HepG2 (cell line): ENCODE data around the gene PRR19. TPM values are rescaled to one million over a fixed set of nuclear protein-coding genes. Genes with fewer than 3 reads are reported as not detected.

ENCODE experiments used
- ATAC-seq: fragments of 200-7000 bp; cut with Tn5 transposase; 3 replicates; pipeline ENCODE4 v1.9.1; 2020; ENCODE audit warnings: mild to moderate bottlenecking, moderate library complexity
- BruUV-seq: library from RNA; stranded (reverse); fragments of 400-500 nt; replicated peaks from 2 replicates; lab custom pipeline; 2021; lab: Mats Ljungman, UMichigan
- CTCF ChIA-PET: fragments of 300-600 bp; formaldehyde crosslinking; extraction: SDS; loops from one replicate; lab custom pipeline; 2021; ENCODE audit warnings: low total read pairs, inconsistent platforms, low intra/inter-chr PET ratio; lab: Yijun Ruan, JAX
- POLR2A ChIA-PET: fragments of 350-600 bp; sonication (Branson Sonifier 250); formaldehyde crosslinking; loops from one replicate; lab custom pipeline; 2020; ENCODE audit warnings: antibody characterized with exemption, inconsistent platforms; lab: Yijun Ruan, JAX
- DNase-seq: peaks from one replicate; pipeline ENCODE4 v3.0.0-alpha.2; 2015; ENCODE audit warnings: low spot score
- FAIRE-seq: peaks from 3 replicates; lab custom pipeline; 2011; peaks lifted over from hg19 to GRCh38; lab: Jason Lieb, UNC
- H2AFZ ChIP-seq: one replicate; pipeline ENCODE4 v1.6.1; 2011; ENCODE audit warnings: low read length, inconsistent platforms
- H3K27ac ChIP-seq: fragments of 300-600 bp; 3 replicates; pipeline ENCODE4 v1.8.0; 2011; ENCODE audit warnings: mixed run types, mild to moderate bottlenecking, mixed read lengths, low read length, inconsistent platforms; ENCODE audit not compliant: insufficient read depth; ENCODE audit errors: extremely low read length
- H3K27me3 ChIP-seq, 2 experiments: fragments of 200-600 bp in 1 of 2; 2 replicates in 1 of 2; 3 replicates in 1 of 2; pipeline versions ENCODE4 v1.6.0 to v1.8.0; 2011; ENCODE audit warnings: low read length in 2 of 2, mild to moderate bottlenecking in 2 of 2, moderate library complexity in 2 of 2, inconsistent platforms in 1 of 2; ENCODE audit not compliant: insufficient read depth in 2 of 2, control insufficient read depth in 1 of 2
- H3K36me3 ChIP-seq, 2 experiments: fragments of 200-600 bp in 1 of 2; replicated peaks in 1 of 2; 2 replicates in 1 of 2; 3 replicates in 1 of 2; pipeline versions ENCODE4 v1.5.1 to v1.8.0; 2011; ENCODE audit warnings: low read length in 2 of 2, inconsistent platforms in 1 of 2; ENCODE audit not compliant: insufficient read depth in 2 of 2, control insufficient read depth in 1 of 2
- H3K4me1 ChIP-seq: 2 replicates; pipeline ENCODE4 v1.5.1; 2012; ENCODE audit warnings: low read length, inconsistent platforms; ENCODE audit not compliant: insufficient read depth
- H3K4me2 ChIP-seq: 2 replicates; pipeline ENCODE4 v1.6.0; 2011; ENCODE audit warnings: low read depth, low read length, inconsistent platforms
- H3K4me3 ChIP-seq, 3 experiments: fragments of 200-600 bp in 1 of 3; sonication (generic), shearing (Covaris generic) in 1 of 3; replicated peaks in 1 of 3; 2 replicates each; pipeline ENCODE4 v1.5.1; 2011 to 2016; ENCODE audit warnings: low read length in 3 of 3, inconsistent platforms in 2 of 3, low read depth in 2 of 3, mild to moderate bottlenecking in 2 of 3, control low read depth in 1 of 3, mixed read lengths in 1 of 3; ENCODE audit not compliant: insufficient read depth in 1 of 3
- H3K79me2 ChIP-seq: one replicate; pipeline ENCODE4 v1.6.1; 2011; ENCODE audit warnings: low read length, inconsistent platforms; ENCODE audit not compliant: insufficient read depth
- H3K9ac ChIP-seq: 2 replicates; pipeline ENCODE4 v1.6.0; 2011; ENCODE audit warnings: mild to moderate bottlenecking, low read depth, low read length, inconsistent platforms; ENCODE audit not compliant: insufficient read depth
- H3K9me3 ChIP-seq: 2 replicates; pipeline ENCODE4 v1.5.1; 2012; ENCODE audit warnings: mild to moderate bottlenecking, low read length
- H4K20me1 ChIP-seq: 2 replicates; pipeline ENCODE4 v1.6.0; 2011; ENCODE audit warnings: inconsistent platforms, mild to moderate bottlenecking, low read length, moderate library complexity; ENCODE audit not compliant: insufficient read depth
- CENPT ChIP-seq: sonication (generic); formaldehyde crosslinking; IDR thresholded peaks from 2 replicates; pipeline ENCODE4 v1.8.0; 2022; ENCODE audit warnings: low read depth, mild to moderate bottlenecking, moderate library complexity, missing genetic modification reagents
- EZH2 ChIP-seq: conservative IDR thresholded peaks from 2 replicates; pipeline ENCODE4 v1.6.1; 2012; ENCODE audit warnings: mild to moderate bottlenecking, low read depth, low read length, moderate library complexity
- HES4 ChIP-seq: sonication (generic); formaldehyde crosslinking; IDR thresholded peaks from 2 replicates; pipeline ENCODE4 v1.9.0; 2021; ENCODE audit warnings: mild to moderate bottlenecking, missing genetic modification reagents, borderline replicate concordance
- IKZF4 ChIP-seq: sonication (generic); formaldehyde crosslinking; IDR thresholded peaks from 2 replicates; pipeline ENCODE4 v1.5.1; 2020; ENCODE audit warnings: borderline replicate concordance, mild to moderate bottlenecking, low read depth, missing genetic modification reagents; ENCODE audit errors: not compliant biosample characterization
- KDM4B ChIP-seq: sonication (generic); formaldehyde crosslinking; IDR thresholded peaks from 2 replicates; pipeline ENCODE4 v1.4.0; 2020; ENCODE audit warnings: missing genetic modification reagents
- KLF11 ChIP-seq: IDR thresholded peaks from 2 replicates; pipeline ENCODE4 v1.6.1; 2016; ENCODE audit warnings: missing compliant biosample characterization
- MXI1 ChIP-seq: IDR thresholded peaks from 3 replicates; pipeline ENCODE4 v1.6.1; 2012; ENCODE audit warnings: low read depth, low read length, inconsistent platforms, borderline replicate concordance
- NFKBIZ ChIP-seq: IDR thresholded peaks from 2 replicates; pipeline ENCODE4 v1.6.1; 2018; ENCODE audit warnings: missing genetic modification reagents, missing compliant biosample characterization
- NONO ChIP-seq, 2 experiments: fragments of 450-650 bp in 1 of 2; sonication (generic) in 1 of 2; formaldehyde crosslinking in 1 of 2; IDR thresholded peaks in 1 of 2; conservative IDR thresholded peaks in 1 of 2; 2 replicates each; pipeline versions ENCODE4 v1.6.1 to v1.8.0; 2017 to 2022; ENCODE audit warnings: mild to moderate bottlenecking in 1 of 2, missing genetic modification reagents in 1 of 2, moderate library complexity in 1 of 2
- NR2C2 ChIP-seq: sonication (generic); formaldehyde crosslinking; IDR thresholded peaks from 2 replicates; pipeline ENCODE4 v1.4.0; 2020; ENCODE audit warnings: missing genetic modification reagents, mild to moderate bottlenecking, moderate library complexity, borderline replicate concordance
- POLR2G ChIP-seq: fragments of 200-400 bp; formaldehyde crosslinking; IDR thresholded peaks from 2 replicates; pipeline ENCODE4 v1.6.1; 2018; ENCODE audit warnings: mild to moderate bottlenecking, low read depth, low read length, moderate library complexity
- SMAD9 ChIP-seq: sonication (generic); formaldehyde crosslinking; IDR thresholded peaks from 2 replicates; pipeline ENCODE4 v1.5.1; 2020; ENCODE audit warnings: mild to moderate bottlenecking, missing genetic modification reagents
- SP5 ChIP-seq: IDR thresholded peaks from 2 replicates; pipeline ENCODE4 v1.6.1; 2016; ENCODE audit warnings: low read depth, borderline replicate concordance
- THAP11 ChIP-seq: IDR thresholded peaks from 2 replicates; pipeline ENCODE4 v1.6.1; 2016; ENCODE audit warnings: missing biosample characterization, missing genetic modification reagents
- U2AF1 ChIP-seq: fragments of 200-400 bp; formaldehyde crosslinking; optimal IDR thresholded peaks from 2 replicates; pipeline ENCODE3; 2017; ENCODE audit warnings: mild to moderate bottlenecking, low read depth, low read length
- ZNF256 ChIP-seq: sonication (generic); formaldehyde crosslinking; conservative IDR thresholded peaks from 2 replicates; pipeline ENCODE4 v1.4.0; 2020; ENCODE audit warnings: missing genetic modification reagents
- ZNF30 ChIP-seq: sonication (generic); formaldehyde crosslinking; IDR thresholded peaks from 2 replicates; pipeline ENCODE4 v1.5.0; 2020; ENCODE audit warnings: mild to moderate bottlenecking, missing genetic modification reagents
- ZNF552 ChIP-seq: sonication (generic); formaldehyde crosslinking; IDR thresholded peaks from 2 replicates; pipeline ENCODE4 v1.9.0; 2022; ENCODE audit warnings: missing genetic modification reagents, mild to moderate bottlenecking, borderline replicate concordance
- WGBS: methylation state at CpG from one replicate; pipeline ENCODE4 v1.1.6; 2017; ENCODE audit warnings: low lambda C conversion rate; 5-methylcytosine and 5-hydroxymethylcytosine counted together
- in situ Hi-C: cut with HindIII; loops from 2 replicates; pipeline ENCODE4 v1.10.0; 2017; ENCODE audit warnings: low pct_unique_long_range_greater_than_20kb; ENCODE audit not compliant: extremely low pct_ligation_motif_present
- intact Hi-C: fragments of 100-400 bp; cut with micrococcal nuclease; formaldehyde crosslinking; loops from one replicate; pipeline ENCODE4 v1.10.0; 2022; ENCODE audit not compliant: unreplicated experiment
- polyA plus RNA-seq, 8 experiments: library from polyadenylated mRNA; depleted of rRNA in 3 of 8; stranded (reverse) in 7 of 8; unstranded in 1 of 8; fragments of >200 nt; fragmentation: Illumina TruSeq in 4 of 8; extraction: Trizol in 4 of 8; gene quantifications; 2 replicates each; pipeline versions ENCODE4 v1.2.1 to v1.2.3, GENCODE V29; 2011 to 2016; ENCODE audit warnings: low read depth in 4 of 8, missing spikeins in 1 of 8, mixed read lengths in 1 of 8; ENCODE audit not compliant: insufficient read depth in 1 of 8
- total RNA-seq, 5 experiments: library from RNA; depleted of rRNA; stranded (reverse); fragments of >200 nt; fragmentation: Illumina TruSeq; extraction: Trizol; gene quantifications; 2 replicates each; pipeline ENCODE4 v1.2.3, GENCODE V29; 2016; ENCODE audit warnings: low read depth in 1 of 5
- TF ChIP-seq, protein P1 (sequence below): sonication (generic); formaldehyde crosslinking; IDR thresholded peaks from 2 replicates; pipeline ENCODE4 v1.4.0; 2020; ENCODE audit warnings: missing genetic modification reagents
- TF ChIP-seq, protein P2 (sequence below): IDR thresholded peaks from 2 replicates; pipeline ENCODE4 v1.6.1; 2018; ENCODE audit warnings: missing genetic modification reagents, mild to moderate bottlenecking, missing compliant biosample characterization
- TF ChIP-seq, protein P3 (sequence below): IDR thresholded peaks from 2 replicates; pipeline ENCODE4 v1.6.1; 2016; ENCODE audit warnings: low read depth, control low read depth

The PRR19 gene
- total and polyA plus RNA-seq, 2 of the 13 experiments (the other 11 are each of a cell fraction or from before 2014, with no cell fraction given): 0.21 to 0.33 TPM

DNA sequence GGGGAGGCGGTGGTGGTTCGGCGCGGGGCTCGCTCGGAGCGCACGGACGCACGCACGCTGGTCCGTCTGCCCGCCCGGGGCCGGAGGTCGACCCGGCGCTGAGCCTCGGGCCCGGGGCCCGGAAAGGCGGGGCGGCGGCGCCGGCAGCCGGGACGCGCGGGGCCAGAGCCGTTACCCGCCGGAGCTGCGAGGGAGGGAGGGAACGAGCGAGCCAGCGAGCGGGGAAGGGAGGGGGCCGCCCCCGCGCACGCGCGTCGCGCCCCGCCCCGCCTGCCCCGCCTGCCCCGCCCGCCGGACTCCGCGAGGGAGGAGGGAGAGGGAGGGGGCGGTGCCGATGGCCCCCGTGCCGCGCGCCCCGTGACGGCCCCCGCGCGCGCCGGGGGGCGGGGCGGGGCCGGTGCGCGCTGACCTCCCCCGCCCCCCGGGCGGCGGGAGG is 17.8 kb upstream of the PRR19 start:
- no TSS peak for BruUV-seq
- peaks cover 48% of the 10 kb centered on the region for H3K4me1 ChIP-seq
- no peaks in the 10 kb centered on the region; a peak in 1 of 5 replicates for H3K27me3 ChIP-seq
- ATAC-seq: no peak
- peak overlapping the region; percentile 72 for H3K9ac ChIP-seq
- ChIA-PET POLR2A (interaction anchor here (0.5 to 1.7 kb wide), 2 partner anchors 18 to 41 kb away, joined by 3 to 9 read pairs; partner anchors contain the start of genes GSK3A, PAFAH1B3 and PRR19), CTCF (no interaction called here)
- peak overlapping the region in 2 of 3 experiments; percentile 70 to 82; a peak in 3 of 6 replicates for H3K4me3 ChIP-seq
- peak overlapping the region; percentile 60 for H3K27ac ChIP-seq
- no peak overlapping the region for H2AFZ ChIP-seq
- H3K79me2 ChIP-seq: peaks cover 29% of the 10 kb centered on the region
- FAIRE-seq: no peak
- no CpG with 5 or more reads among the region's 76 CpGs for WGBS
- peaks cover 15 to 24% of the 10 kb centered on the region in 2 experiments; a peak in 4 of 5 replicates for H3K36me3 ChIP-seq
- intact Hi-C loops (no loop called here), in situ Hi-C loops (no loop called here)
- no peak overlapping the region for H3K4me2 ChIP-seq
- peaks cover 11% of the 10 kb centered on the region; the same call in 1 of the 2 replicates for H4K20me1 ChIP-seq
- no peaks in the 10 kb centered on the region for H3K9me3 ChIP-seq
- DNase-seq: no peak
- TF ChIP-seq, protein P1, sequence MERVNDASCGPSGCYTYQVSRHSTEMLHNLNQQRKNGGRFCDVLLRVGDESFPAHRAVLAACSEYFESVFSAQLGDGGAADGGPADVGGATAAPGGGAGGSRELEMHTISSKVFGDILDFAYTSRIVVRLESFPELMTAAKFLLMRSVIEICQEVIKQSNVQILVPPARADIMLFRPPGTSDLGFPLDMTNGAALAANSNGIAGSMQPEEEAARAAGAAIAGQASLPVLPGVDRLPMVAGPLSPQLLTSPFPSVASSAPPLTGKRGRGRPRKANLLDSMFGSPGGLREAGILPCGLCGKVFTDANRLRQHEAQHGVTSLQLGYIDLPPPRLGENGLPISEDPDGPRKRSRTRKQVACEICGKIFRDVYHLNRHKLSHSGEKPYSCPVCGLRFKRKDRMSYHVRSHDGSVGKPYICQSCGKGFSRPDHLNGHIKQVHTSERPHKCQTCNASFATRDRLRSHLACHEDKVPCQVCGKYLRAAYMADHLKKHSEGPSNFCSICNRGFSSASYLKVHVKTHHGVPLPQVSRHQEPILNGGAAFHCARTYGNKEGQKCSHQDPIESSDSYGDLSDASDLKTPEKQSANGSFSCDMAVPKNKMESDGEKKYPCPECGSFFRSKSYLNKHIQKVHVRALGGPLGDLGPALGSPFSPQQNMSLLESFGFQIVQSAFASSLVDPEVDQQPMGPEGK (CRISPR knock-in tag): peak; percentile 65
- TF ChIP-seq NONO (IDR thresholded peaks at IDR 0.05) (no peak), NONO (CRISPR knock-in tag; conservative IDR thresholded peaks at IDR 0.05) (no peak), MXI1 (peak; percentile 2; the same call in 1 of the 3 replicates), NR2C2 (0 out of 2 replicates have a peak, but pooled peaks have one; percentile 3), POLR2G (0 out of 2 replicates have a peak, but pooled peaks have one; percentile 44), HES4 (CRISPR knock-in tag) (peak; percentile 58; the same call in 1 of the 2 replicates), KDM4B (no peak), NFKBIZ (CRISPR knock-in tag) (no peak), EZH2 (no peak), ZNF256 (CRISPR knock-in tag) (no peak), THAP11 (0 out of 2 replicates have a peak, but pooled peaks have one; percentile 4), IKZF4 (CRISPR knock-in tag) (no peak), SP5 (CRISPR knock-in tag) (0 out of 2 replicates have a peak, but pooled peaks have one; percentile 18), KLF11 (CRISPR knock-in tag) (no peak), ZNF552 (no peak), ZNF30 (CRISPR knock-in tag) (no peak), SMAD9 (CRISPR knock-in tag) (no peak), U2AF1 (no peak), CENPT (no peak)
- TF ChIP-seq, protein P2, sequence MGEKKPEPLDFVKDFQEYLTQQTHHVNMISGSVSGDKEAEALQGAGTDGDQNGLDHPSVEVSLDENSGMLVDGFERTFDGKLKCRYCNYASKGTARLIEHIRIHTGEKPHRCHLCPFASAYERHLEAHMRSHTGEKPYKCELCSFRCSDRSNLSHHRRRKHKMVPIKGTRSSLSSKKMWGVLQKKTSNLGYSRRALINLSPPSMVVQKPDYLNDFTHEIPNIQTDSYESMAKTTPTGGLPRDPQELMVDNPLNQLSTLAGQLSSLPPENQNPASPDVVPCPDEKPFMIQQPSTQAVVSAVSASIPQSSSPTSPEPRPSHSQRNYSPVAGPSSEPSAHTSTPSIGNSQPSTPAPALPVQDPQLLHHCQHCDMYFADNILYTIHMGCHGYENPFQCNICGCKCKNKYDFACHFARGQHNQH: no peak
- TF ChIP-seq, protein P3, sequence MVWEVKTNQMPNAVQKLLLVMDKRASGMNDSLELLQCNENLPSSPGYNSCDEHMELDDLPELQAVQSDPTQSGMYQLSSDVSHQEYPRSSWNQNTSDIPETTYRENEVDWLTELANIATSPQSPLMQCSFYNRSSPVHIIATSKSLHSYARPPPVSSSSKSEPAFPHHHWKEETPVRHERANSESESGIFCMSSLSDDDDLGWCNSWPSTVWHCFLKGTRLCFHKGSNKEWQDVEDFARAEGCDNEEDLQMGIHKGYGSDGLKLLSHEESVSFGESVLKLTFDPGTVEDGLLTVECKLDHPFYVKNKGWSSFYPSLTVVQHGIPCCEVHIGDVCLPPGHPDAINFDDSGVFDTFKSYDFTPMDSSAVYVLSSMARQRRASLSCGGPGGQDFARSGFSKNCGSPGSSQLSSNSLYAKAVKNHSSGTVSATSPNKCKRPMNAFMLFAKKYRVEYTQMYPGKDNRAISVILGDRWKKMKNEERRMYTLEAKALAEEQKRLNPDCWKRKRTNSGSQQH (CRISPR knock-in tag): 0 out of 2 replicates have a peak, but pooled peaks have one; percentile 13
